ENCODE data around the gene DCDC2C.

Gene DCDC2C

DNA sequence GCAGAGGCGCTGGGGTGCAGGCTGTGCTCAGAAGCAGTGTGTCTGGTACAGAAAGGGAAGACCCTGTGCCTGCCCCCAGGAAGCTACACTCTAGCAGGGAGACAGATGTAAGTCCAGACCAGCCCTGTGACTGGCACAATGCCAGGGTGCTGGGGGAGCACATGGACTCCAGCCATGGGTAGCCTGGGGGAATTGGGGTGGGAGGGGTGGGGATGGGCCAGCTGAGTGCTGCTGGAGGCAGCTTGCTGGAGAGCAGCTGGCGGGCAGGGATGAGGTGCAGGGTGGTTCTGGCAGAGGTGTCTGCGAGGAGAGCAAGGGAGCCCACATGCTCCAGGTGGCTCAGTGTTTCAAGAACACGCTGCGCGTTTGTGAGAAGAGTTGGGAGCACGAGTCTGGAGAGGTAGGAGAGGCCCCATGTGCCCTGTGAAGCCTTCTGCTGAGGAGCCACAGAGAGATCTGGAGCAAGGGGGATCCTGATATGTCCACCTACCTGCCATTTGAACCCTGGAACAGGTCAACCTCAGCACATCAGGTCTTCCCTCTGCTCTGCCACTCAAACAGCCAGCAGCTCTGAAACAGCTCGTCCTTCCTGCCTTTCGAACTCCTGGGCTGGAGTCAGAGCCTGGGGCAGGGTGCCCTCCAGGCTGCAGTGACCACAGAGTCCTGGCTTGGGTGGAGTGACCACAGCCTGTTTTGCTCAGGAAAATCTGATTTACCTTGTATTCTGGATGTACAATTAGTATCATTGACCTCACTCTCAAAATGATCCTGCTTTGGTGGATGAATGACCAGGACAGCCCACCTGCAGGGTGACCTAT is 30.3 kb upstream of the DCDC2C start:
- DNase-seq = no peak

DNA sequence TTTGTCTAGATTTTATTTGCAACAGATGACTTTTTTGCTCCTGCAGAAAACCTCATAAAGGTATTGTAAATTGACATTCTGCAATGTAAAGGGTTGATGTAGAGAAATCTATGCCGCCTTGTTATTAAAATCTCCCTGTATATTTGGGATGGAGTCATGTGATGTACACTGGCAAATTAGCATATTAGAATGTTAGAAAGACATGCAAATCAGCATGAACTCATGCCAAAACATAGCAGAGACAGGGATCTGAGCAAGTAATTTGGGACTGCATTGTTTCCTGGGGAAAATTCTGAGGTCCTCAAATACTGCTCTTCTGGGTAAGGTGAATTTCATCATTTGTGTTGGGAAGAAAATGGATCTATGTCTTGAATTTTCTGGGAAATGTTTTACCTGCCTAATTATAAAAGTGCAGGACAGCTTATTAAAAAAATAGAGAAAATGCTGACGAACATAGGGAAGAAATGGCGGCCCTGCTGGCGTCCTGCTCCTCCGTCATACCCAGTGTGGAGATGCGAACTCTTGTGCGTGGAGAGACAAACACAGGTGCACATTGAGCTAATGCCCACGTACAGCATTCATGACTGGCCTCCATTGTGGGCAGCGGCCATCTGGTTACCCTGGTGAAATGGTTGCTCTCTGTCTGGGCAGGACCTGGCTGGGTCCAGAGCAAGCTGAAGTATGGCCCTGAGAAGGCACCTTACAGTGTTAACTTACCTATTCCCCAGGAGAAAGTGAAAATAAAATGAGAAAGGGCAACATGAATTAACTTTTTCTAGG is 29.1 kb upstream of the DCDC2C start:
- DNase-seq = no peak

DNA sequence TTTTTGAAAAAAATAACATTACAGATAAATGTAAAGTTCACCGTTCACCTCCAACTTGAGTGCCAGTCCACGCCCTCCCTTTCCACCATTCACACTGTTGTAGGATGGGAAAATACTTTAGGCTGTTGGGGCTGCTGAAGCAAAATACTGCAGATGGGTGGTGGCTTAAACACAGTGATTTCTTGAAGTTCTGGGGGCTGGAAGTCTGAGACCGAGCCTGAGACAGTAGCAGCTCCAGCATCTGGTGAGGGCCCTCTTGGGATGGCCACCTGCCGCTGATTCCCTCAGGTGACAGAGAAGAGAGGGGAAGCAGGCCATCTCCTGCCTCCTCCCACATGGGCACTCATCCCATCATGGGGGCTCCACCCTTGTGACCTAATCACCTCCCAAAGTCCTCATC is 27.7 kb upstream of the DCDC2C start:
- no peak for DNase-seq

DNA sequence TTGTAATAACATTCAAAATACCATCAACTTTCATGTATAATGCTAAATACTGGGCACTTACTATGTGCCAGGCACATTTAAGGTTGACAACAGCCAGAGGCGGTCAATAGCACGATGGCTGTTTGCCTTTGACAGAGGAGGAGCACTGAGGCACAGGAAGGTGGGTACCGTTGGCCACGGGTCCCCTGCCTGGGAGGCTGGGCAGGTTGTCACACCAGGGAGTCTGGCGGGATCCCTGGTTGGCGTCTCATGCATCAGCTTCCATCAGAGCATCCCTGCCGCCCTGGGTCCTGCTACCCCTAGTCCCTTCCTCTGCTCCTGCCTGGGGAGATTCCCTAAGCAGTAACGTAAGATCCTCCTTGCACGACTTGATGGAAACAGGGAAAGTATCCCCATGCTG is 25.9 kb upstream of the DCDC2C start:
- DNase-seq = no peak

DNA sequence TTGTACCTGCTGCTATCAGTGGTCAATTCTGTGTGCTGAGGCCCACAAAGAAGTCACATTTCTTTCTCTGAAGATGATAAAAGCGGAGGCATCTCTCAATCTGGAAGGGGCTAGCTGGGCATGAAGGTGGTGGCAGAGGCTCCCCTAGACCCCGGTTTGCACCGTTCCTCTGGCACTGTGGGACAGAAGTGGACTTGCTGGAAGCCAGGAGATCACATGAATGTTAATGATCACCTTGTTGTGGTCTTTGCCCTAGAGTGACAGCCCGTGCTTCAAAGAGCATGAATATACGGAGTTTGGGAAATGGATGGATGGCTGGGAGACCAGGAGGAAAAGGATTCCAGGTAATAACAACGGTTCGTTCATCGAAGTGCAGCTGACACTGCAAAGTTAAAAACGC is 25.2 kb upstream of the DCDC2C start:
- no peak for DNase-seq

DNA sequence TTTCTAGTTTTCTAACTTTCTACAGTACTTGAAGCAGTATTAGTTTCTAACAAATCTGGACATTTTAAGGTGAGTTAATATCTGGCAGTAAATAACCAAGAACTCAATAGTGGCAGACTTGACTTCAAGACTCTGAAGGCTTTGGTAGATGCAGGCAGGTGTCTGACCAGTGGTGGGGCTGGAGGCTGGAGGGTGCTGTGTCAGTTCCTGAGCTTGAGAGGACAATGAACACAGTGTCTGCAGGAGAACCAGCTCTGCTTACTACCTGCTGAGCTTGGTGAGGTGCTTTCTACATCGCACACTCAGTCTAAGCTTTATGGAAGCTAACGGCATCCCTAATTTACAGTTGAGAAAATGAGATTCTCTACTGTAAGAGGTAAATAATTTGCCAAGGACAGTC is 24.2 kb upstream of the DCDC2C start:
- no peak for DNase-seq

DNA sequence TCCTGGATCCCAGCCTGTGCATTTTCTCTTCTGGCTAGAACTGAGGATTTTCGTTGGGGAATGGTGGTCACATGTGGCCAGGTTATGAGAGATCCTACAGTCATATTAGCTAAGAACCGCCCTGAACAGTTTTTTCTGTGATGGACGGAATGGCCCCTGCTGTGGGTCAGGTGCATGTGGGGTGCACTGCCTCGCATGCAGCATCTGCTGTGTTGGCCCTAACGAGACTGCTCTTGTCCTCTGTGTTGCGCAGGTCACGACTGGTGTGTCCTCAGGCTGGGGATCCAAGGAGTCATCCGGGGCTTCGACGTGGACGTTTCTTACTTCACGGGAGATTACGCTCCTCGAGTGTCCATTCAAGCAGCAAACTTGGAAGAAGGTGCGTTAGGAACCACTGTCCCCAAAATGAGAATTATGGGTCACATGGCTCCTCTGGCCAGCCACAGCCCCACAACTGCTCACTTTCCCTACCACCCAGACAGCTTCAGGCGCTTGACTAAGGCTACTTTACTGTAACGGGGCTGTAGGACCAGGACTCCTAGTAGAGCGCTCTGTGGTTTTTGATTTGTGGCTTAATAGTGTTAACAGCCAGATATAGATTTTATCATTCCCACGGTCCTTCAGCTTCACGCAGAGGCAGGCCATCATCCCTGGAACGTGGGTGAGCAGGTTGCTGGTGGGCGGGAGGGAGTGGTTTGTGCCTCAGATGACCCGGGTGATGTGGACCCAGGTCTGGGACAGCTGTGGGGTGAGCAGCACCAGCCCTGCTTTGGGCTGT is 23.6 kb upstream of the DCDC2C start:
- DNase-seq = no peak

DNA sequence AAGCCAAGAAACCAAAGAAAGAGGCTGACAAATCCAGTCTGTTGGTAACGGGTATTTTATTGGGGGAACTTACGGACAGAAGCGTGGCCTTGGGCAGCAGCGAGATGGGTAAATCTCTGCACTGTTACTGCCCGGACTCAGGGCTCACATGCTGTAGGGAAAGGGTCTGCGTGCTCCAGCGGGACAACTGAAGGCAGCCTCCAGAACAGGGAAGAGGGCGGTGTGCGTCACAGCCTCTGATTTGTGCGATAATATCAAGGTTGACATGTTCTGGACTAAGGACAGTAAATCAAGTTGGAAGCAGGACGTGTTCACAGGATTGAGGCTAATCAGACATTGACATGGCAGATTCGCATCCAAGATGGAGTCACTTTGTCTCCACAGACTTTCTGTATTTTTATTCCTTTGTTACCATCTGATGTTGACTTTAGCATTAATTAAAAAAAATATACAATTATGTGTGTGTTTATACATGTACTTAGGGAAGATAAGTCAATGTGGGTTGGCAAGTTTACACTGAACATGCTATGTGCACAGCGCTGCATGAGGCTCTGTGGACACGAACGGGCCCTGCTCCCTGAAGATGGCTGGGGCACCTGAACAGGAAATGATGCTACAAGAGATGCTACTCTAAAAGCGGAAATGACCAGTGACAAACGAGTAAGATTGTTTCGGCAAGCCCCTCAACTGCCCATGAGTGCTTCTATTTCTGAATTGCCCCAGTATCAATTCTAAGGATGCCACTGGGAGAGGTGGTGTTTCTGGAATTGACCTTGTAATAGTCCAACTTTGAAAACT is 22.6 kb upstream of the DCDC2C start:
- DNase-seq = no peak

DNA sequence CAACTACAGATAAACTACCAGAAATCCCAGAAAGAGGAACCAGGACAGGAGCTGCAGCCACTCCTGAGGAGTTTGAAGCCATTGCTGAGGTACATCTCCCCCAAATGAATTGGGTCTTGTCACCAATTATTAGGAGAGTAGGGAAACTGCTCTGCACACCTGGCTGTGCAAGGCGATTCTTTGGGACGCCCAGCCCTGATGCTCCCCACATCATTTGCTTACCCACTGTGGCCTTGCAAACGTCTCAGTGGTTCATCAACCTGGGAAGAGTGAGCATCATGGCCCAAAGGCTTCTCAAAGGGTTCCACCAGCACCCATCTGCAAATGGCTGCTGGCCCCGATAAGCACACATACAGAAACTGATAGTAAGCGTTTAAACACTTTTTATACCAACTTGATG is 21.8 kb upstream of the DCDC2C start:
- no peak for DNase-seq

DNA sequence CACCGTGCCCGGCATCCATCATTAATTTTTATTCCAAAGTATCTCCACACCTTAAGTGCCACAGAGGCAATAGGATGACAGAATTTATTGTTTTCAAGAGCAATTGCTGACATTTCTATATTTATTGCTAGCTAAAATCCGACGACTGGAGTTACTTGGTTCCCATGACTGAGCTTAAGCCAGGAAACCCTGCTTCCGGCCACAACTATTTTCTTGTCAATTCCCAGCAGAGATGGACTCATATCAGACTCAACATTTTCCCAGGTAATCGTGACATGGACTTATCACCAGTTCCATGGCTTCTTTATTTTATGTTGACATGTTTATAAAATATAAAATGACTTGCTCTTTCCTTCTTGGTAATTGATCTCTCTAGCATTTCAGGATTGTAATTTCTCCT is 20.6 kb upstream of the DCDC2C start:
- DNase-seq = no peak

DNA sequence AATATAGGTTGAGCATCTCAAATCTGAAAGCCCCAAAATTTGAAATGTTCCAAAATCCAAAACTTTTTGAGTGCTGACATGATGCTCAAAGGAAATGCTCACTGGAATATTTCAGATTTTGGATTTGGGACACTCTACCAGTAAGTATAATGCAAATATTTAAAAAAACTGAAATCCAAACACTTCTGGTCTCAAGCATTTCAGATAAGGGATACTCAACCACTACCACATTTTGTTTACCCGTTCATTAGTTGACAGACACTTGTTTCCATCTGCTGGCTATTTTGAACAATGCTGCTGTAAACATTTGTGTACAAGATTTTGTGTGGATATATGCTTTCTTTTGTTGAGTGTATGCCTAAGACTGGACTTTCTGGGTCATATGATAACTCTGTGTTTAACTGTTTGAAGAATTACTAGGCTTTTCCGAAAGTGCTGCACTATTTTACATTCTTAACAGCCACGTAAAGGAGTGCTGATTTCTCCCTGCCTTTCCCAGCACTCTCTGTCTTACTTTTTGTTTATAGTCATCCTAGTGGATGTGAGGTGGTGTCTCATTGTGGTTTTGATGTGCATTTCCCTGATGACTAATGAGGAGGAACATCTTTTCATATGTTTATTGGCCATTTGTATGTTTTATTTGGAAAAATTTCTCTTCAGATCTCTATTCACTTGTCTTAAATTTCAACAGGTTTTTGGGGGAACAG is 19.5 kb upstream of the DCDC2C start:
- no peak for DNase-seq

DNA sequence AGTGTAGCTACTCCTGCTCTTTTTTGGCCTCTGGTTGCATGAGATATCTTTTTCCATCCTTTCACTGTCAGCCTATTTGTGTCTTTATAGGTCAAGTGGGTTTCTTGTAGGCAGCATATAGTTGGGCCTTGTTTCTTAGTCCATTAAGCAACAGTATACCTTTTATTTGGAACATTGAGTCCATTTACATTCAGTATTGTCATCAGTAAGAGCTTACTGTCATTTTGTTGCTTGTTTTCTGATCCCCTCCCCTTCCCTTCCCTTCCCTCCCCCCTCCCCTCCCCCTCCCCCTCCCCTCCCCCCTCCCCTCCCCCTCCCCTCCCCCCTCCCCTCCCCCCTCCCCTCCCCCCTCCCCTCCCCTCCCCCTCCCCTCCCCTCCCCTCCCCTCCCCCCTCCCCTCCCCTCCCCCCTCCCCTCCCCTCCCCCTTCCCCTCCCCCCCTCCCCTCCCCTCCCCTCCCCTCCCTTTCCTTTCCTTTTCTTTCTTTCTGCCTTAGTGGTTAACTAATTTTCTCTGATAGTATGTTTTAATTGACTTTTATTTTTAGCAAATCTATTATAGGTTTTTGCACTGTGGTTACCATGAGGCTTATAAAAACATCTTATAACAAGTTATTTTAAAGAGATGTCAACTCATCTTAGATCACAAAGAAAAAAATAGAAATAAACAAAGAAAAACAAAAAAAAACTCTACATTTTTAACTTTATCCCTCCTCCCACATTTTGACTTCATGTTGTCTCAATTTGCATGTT is 13.2 kb upstream of the DCDC2C start:
- no peak for DNase-seq

DNA sequence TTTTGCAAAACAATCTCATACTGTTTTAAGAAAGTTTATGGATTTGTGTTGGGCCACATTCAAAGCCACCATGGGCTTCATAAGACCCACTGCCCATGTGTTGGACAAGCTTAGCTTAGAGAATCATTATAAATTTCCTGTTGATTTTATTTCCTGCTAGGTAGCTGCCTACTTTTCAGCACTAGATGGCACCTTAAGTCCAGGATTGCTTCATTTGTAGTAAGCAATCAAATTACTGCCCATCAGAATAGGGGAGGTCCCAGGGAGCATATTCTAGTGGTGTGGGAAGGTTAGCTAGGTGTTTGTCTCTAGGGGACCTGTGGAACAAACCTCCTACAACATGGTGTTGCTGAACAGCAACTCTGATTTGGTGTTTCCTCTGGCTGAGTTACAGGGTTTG is 11.0 kb upstream of the DCDC2C start:
- no peak for DNase-seq

DNA sequence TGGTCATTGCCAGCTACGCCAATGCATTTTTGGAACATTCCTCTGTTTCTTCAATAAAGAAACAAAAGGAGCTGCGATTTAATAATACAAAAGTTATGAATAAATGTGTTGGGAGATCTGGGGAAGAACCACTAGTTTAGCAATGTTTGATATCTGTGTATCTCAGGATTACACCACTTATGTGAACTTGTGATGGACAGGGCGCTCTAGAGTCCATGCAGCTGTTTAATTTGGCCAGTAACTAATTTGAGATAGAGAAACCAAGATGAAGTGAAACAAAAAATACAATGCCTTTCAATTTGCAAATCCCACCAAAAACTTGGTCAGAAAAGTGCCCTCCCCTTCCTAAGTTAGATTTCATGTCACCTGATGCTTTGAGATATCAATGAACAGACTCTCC is 6.8 kb upstream of the DCDC2C start:
- no peak for DNase-seq

DNA sequence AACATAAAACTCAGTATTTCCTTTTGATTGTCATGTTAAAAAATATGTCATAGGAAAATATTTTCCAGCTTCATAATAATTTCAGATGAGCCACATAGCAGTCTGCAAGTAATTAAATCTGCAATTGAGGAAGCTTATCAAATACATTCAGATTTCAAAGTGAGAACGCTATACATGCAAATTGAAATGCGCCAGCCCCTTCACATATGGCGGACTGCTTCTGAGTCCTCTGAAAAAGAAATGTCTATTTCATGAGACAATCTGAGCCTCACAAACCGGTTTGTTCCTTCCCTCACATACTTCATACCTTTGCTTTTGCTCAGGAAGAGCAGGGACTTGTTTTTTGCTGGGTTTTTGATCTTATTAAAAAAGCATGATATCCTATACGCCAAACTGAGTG is 2.3 kb upstream of the DCDC2C start:
- no peak for DNase-seq

DNA sequence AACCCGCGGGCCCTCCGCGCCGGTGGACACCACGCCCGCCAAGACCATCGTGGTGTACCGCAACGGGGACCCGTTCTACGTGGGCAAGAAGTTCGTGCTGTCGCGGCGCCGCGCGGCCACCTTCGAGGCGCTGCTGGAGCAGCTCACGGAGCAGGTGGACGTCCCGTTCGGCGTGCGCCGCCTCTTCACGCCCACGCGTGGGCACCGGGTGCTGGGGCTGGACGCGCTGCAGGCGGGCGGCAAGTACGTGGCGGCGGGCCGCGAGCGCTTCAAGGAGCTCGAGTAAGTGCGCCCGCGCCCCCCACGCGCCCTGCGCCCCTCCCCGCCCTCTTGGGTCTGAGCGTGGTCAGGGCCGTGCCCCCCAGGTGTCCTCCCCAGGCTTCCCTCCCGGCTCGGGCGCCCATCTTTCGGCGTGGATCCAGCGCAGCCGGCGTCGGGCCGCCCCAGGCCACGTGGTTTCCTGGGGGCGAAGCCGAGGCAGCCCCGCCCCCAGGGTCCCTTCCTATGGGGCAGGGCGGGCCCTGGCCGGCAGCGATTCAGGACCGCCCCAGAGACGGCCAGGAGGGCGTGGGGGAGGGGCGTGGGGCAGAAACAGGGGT is 481 bp downstream of the DCDC2C start:
- peak; percentile 9 for DNase-seq

DNA sequence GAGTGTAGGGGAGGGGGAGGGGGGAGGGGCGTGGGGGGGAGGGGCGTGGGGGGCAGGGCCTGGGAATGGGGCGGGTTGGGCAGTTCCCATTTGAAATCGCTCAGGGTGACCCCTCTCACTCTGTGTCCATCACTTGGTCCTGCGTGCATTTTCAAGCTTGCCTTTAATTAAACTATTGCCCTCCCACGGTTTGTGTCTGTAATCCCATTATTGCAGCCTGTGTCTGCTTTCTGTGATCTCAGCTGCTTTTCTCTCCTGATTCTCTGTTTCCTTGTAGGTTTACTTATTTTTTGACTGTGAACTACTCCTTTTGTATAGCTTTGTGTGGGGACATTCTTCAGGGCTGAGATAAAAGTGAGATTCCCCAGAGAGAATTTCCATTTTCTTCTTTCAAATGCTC is 1.3 kb downstream of the DCDC2C start:
- no peak for DNase-seq

DNA sequence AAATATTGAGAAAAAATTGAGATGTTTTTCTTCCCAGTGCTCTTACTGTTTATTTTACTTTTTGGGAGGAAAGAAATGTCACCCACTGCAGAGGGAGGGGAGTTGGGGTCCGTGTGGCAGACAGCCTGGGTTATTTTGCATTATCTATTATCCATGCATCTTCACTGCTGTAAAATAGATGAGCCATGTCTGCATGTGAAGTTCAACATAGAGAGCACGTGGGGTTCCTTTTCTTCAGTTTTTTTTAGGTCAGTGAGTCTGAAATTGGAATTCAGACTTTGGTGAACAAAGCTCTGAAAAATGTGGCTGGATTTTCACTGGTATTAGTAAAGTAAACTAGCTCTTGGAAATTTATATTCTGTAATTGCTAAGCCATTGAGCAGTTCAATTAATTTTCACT is 2.4 kb downstream of the DCDC2C start:
- DNase-seq = no peak

DNA sequence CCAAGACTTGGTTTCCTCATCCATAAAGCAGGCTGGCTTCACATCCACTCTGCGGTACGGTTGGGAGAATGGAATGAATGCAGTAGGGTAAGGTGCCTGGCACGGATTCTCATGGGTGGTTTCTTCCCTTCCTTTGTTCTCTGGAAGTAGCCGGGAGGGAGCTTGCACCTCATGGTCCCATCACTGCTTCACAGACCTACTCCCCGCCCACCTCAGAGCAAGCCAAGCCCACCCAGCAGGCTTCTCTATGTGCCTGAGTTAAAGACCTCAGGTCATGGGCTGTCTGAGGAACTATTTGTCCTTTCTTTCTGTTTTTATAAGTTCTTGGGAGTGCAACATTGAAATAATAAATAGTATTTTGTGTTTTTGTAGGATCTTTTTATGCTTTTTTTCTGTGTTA is 3.5 kb downstream of the DCDC2C start:
- no peak for DNase-seq

DNA sequence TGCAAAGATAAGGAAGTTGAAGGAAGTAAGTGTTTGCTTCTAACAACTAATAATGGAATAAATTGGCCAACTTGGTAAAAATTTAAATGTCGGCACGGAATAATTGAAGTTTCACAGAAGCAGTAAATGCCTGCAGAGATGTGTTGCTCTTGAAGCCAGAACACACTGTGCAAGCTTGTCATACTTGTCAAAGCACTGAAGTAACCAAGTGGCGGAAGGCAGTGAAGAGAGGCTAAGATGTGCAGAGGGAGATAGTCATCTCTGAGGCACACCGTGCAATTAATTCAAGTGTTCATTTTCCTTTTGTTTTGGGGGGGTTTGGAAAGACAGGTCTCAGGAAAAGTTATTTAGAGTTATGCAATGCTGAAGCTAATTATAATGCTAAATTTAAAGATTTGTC is 5.2 kb downstream of the DCDC2C start:
- DNase-seq = no peak

DNA sequence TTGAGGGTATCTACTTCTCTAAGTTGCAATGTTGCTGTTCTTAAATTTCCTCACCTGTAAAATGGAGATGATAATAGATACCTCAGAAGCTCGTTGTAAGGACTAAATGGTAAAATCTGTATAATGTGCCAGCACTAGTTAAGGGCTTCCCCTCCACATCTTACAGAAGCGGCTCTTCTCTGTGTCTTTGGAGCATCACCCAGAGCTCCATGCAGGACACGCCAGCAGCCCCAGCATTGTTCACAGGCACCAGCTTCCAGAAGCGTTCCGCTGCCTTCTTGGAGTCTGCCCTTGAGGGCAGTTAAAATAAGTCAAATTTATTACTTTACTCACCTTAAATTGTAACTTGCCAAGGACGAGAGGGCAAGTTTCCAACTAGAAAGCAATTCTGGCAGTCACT is 5.8 kb downstream of the DCDC2C start:
- no peak for DNase-seq
